K562 (cell line): ENCODE data around the gene STARD13.

Experiments used
- MYC ChIP-seq, 2 experiments: fragments of 250-450 bp in 1 of 2; sonication (Bioruptor Pico) in 1 of 2; IDR thresholded peaks; 2 replicates each; pipeline versions ENCODE4 v1.5.1 to v1.6.1; 2012 to 2021; ENCODE audit warnings: low read depth in 2 of 2, borderline replicate concordance in 1 of 2, improper control_type of control experiment in 1 of 2, low read length in 1 of 2, mild to moderate bottlenecking in 1 of 2, moderate library complexity in 1 of 2
- PCBP1 ChIP-seq: fragments of 200-400 bp; formaldehyde crosslinking; IDR thresholded peaks from 2 replicates; pipeline ENCODE4 v1.6.1; 2018; ENCODE audit warnings: mild to moderate bottlenecking, low read depth, low read length; ENCODE audit not compliant: poor library complexity, severe bottlenecking
- ZBTB49 ChIP-seq: sonication (generic); formaldehyde crosslinking; IDR thresholded peaks from 2 replicates; pipeline ENCODE4 v1.8.0; 2022; ENCODE audit warnings: missing genetic modification reagents, mild to moderate bottlenecking, borderline replicate concordance
- TF ChIP-seq, protein P1 (sequence below), 3 experiments: IDR thresholded peaks in 2 of 3; conservative IDR thresholded peaks in 1 of 3; 2 replicates each; pipeline ENCODE4 v1.5.1; 2011 to 2012; ENCODE audit warnings: low read length in 3 of 3, mild to moderate bottlenecking in 3 of 3, control low read depth in 2 of 3, improper control_type of control experiment in 1 of 3, inconsistent platforms in 1 of 3, low read depth in 1 of 3, mixed read lengths in 1 of 3, moderate library complexity in 1 of 3; ENCODE audit not compliant: insufficient read depth in 2 of 3

DNA sequence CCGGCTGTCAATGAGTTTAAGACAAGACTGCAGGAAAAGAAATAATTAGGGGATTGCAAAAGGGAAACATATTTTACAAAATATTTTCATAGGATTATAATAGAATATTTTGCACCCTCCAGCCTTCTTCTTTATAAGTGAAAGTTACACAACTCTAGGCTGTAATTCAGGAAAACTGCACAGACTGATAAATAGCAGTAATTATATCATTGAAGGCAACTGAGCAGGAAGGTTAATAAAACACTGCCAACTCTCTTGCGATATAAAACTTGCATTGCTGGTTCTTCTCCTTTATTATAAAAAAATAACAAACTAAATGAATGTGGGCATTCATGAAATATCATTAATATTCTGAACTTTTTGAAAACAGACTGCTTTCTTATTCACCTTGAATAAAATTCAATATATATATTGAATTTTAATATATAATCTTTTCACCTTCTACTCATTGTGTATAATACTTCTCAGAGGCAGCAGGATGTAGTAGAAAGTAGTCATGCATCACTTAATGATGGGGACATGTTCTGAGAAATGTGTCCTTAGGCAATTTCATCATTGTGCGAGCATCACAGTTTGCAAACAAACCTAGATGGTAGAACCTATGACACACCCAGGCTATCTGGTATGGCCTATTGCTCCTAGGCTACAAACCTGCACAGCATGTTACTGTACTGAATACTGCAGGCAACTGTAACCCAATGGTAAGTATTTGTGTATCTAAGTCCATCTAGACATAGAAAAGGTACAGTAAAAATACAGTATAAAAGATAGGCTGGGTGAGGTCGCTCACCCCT lies 24.9 kb upstream of the STARD13 start:
- TF ChIP-seq PCBP1, result no peak
- TF ChIP-seq, protein P1, sequence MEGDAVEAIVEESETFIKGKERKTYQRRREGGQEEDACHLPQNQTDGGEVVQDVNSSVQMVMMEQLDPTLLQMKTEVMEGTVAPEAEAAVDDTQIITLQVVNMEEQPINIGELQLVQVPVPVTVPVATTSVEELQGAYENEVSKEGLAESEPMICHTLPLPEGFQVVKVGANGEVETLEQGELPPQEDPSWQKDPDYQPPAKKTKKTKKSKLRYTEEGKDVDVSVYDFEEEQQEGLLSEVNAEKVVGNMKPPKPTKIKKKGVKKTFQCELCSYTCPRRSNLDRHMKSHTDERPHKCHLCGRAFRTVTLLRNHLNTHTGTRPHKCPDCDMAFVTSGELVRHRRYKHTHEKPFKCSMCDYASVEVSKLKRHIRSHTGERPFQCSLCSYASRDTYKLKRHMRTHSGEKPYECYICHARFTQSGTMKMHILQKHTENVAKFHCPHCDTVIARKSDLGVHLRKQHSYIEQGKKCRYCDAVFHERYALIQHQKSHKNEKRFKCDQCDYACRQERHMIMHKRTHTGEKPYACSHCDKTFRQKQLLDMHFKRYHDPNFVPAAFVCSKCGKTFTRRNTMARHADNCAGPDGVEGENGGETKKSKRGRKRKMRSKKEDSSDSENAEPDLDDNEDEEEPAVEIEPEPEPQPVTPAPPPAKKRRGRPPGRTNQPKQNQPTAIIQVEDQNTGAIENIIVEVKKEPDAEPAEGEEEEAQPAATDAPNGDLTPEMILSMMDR (IDR thresholded peaks at IDR 0.05 in 2 of 3, conservative IDR thresholded peaks at IDR 0.05 in 1 of 3; ENCODE audit: insufficient read depth in 2 of 3, low read depth in 1 of 3, low read length in 3 of 3), result no peak
- TF ChIP-seq ZBTB49 (CRISPR knock-in tag), result no peak
- no peak for TF ChIP-seq MYC (IDR thresholded peaks at IDR 0.05; ENCODE audit: low read depth, low read length)
- no peak for TF ChIP-seq MYC (CRISPR knock-in tag; IDR thresholded peaks at IDR 0.05; ENCODE audit: borderline replicate concordance, low read depth)
